HL-60 (cell line): ENCODE data around the gene MAPK9.

ENCODE experiments used
- DNase-seq, 2 experiments: peaks; one replicate each; pipeline ENCODE4 v3.0.0-alpha.2; 2010 to 2020; ENCODE audit warnings: low read depth in 1 of 2, low spot score in 1 of 2
- H3K27ac ChIP-seq: fragments of 250-450 bp; sonication (Bioruptor Pico); replicated peaks from 2 replicates; pipeline ENCODE4 v1.5.1; 2020; ENCODE audit warnings: mild to moderate bottlenecking, moderate library complexity
- H3K27me3 ChIP-seq: fragments of 250-450 bp; sonication (Bioruptor Pico); 2 replicates; pipeline ENCODE4 v1.5.1; 2021; ENCODE audit warnings: mild to moderate bottlenecking, moderate library complexity; ENCODE audit not compliant: insufficient read depth, poor library complexity, severe bottlenecking
- H3K4me3 ChIP-seq: replicated peaks from 2 replicates; pipeline ENCODE4 v1.5.1; 2011; ENCODE audit warnings: mild to moderate bottlenecking, control low read depth, low read length; ENCODE audit not compliant: insufficient read depth
- GABPA ChIP-seq: IDR thresholded peaks from 2 replicates; pipeline ENCODE4 v1.6.1; 2012; ENCODE audit warnings: low read depth
- POLR2AphosphoS5 ChIP-seq: IDR thresholded peaks from 2 replicates; pipeline ENCODE4 v1.6.1; 2012; ENCODE audit warnings: low read depth
- SPI1 ChIP-seq: IDR thresholded peaks from 2 replicates; pipeline ENCODE4 v1.6.1; 2012; ENCODE audit warnings: low read depth, mild to moderate bottlenecking, borderline replicate concordance
- TF ChIP-seq, protein P1 (sequence below): IDR thresholded peaks from one replicate; pipeline ENCODE4 v1.5.1; 2011; ENCODE audit warnings: low read length, control low read depth, inconsistent platforms; ENCODE audit not compliant: insufficient read depth
- TF ChIP-seq, protein P2 (sequence below): IDR thresholded peaks from 2 replicates; pipeline ENCODE4 v1.6.1; 2012; ENCODE audit warnings: low read depth; ENCODE audit not compliant: insufficient replicate concordance

The MAPK9 gene

DNA sequence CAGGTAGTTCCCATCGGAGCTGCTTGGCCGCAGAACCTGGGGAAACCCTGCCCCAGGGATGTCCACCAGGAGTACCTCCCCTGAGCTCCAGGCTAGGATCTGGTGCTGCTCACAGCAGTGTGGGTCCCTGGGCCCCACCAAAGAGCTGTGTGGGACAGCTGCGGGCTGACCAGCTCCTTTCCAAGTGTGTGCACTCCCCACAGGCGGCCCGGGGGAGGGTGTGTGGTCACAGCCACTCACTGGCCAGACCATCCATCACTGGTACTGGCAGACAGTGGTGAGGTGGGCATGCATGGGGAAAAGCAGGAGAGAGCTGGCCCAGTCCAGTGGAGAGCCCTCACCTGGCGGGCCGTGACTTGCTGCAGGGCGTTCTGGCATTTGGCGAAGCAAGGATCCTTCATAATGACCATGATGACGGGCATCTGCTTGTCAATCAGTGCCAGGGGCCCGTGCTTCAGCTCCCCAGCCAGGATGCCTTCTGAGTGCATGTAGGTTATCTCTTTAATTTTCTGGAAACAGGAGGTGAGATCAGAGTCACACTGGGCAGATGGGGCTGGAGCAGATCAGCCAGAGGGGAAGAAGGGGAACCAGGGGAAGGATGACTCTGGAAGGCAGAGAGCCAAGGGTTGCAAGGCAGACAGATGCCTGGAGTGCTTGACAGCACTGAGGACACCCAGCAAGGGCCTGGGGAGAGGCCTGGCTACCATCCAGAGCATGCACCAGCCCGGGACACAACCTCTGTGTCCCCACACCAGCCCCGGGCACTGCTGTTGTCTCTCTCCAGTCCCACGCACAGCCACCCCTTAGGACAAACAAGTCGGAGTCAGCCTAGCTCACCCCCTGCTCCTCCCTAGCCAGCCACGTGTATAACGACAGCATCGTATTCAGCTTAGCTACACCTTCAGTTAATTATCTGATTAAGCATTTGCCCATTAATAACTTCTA is 12.8 kb upstream of the MAPK9 start:
- peaks cover 3% of the 10 kb centered on the region for H3K27me3 ChIP-seq
- TF ChIP-seq, protein P1, sequence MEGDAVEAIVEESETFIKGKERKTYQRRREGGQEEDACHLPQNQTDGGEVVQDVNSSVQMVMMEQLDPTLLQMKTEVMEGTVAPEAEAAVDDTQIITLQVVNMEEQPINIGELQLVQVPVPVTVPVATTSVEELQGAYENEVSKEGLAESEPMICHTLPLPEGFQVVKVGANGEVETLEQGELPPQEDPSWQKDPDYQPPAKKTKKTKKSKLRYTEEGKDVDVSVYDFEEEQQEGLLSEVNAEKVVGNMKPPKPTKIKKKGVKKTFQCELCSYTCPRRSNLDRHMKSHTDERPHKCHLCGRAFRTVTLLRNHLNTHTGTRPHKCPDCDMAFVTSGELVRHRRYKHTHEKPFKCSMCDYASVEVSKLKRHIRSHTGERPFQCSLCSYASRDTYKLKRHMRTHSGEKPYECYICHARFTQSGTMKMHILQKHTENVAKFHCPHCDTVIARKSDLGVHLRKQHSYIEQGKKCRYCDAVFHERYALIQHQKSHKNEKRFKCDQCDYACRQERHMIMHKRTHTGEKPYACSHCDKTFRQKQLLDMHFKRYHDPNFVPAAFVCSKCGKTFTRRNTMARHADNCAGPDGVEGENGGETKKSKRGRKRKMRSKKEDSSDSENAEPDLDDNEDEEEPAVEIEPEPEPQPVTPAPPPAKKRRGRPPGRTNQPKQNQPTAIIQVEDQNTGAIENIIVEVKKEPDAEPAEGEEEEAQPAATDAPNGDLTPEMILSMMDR, result no peak
- TF ChIP-seq GABPA, result no peak
- TF ChIP-seq POLR2AphosphoS5, result no peak
- TF ChIP-seq, protein P2, sequence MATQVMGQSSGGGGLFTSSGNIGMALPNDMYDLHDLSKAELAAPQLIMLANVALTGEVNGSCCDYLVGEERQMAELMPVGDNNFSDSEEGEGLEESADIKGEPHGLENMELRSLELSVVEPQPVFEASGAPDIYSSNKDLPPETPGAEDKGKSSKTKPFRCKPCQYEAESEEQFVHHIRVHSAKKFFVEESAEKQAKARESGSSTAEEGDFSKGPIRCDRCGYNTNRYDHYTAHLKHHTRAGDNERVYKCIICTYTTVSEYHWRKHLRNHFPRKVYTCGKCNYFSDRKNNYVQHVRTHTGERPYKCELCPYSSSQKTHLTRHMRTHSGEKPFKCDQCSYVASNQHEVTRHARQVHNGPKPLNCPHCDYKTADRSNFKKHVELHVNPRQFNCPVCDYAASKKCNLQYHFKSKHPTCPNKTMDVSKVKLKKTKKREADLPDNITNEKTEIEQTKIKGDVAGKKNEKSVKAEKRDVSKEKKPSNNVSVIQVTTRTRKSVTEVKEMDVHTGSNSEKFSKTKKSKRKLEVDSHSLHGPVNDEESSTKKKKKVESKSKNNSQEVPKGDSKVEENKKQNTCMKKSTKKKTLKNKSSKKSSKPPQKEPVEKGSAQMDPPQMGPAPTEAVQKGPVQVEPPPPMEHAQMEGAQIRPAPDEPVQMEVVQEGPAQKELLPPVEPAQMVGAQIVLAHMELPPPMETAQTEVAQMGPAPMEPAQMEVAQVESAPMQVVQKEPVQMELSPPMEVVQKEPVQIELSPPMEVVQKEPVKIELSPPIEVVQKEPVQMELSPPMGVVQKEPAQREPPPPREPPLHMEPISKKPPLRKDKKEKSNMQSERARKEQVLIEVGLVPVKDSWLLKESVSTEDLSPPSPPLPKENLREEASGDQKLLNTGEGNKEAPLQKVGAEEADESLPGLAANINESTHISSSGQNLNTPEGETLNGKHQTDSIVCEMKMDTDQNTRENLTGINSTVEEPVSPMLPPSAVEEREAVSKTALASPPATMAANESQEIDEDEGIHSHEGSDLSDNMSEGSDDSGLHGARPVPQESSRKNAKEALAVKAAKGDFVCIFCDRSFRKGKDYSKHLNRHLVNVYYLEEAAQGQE, result no peak
- TF ChIP-seq SPI1, result no peak
- H3K4me3 ChIP-seq, result no peak overlapping the region

DNA sequence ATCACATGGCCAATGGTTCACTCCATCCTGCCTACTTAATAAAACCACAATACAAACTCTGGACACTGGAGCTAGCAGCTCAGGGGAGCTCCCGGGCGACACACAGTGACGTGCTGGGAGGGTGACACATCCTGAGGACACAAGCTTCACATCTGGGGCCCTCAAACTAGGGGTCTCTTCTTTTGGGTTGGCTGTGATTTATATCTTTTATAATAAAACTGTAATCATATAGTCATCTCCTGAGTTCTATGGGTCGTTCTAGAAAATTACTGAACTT is 12.1 kb upstream of the MAPK9 start:
- H3K4me3 ChIP-seq, result no peak overlapping the region
- no peak for DNase-seq
- no peak overlapping the region for H3K27ac ChIP-seq
- TF ChIP-seq, protein P1, result no peak
- TF ChIP-seq SPI1, result no peak
- TF ChIP-seq, protein P2, result no peak
- TF ChIP-seq POLR2AphosphoS5, result no peak
- no peak for TF ChIP-seq GABPA
- peaks cover 3% of the 10 kb centered on the region for H3K27me3 ChIP-seq

More for the DNA sequence above, 12.8 kb upstream of the MAPK9 start:
- no peak for DNase-seq
- no peak overlapping the region for H3K27ac ChIP-seq

DNA sequence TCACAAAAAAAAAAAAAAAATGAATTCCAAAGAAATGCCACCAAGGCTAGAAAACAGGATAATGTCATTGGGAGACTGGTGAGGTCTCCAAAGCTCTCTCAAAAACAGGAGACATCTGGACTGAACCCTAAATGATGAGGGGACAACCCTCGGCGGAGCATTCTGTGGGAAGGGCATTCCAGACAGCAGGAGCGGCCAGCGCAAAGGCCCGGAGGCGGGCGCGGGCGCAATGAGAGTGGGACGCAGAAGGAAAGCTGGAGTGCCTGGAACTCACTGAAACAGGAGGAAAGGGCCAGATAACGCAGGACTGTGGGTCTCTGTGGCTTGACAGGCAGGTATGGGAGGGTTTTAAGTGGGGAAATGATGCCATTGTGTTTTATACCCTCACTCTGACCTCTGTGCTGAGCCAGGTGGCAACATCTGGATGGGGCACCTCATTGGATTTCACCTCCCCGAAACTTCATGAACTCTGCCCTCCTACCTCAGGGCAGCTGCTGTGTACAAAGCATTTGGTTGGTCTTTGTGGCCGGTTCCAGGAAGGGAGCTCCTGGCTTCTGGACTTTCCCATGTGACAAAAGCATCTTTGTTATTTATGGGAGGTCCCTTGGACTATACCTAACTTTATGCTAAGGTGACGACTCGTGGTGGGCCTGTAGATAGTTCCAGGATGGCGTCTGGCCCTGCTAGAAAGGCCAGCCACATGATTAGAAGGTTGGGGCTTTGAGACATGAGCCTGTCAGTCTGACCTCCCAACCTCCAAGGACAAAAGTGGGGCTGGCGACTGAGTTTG is 11.5 kb upstream of the MAPK9 start:
- H3K27me3 ChIP-seq, result peaks cover 3% of the 10 kb centered on the region
- no peak for DNase-seq
- no peak for TF ChIP-seq POLR2AphosphoS5
- TF ChIP-seq, protein P1, result no peak
- H3K27ac ChIP-seq, result no peak overlapping the region
- no peak overlapping the region for H3K4me3 ChIP-seq
